Gastroesophageal sphincter (tissue), 3 donors: Measurements from ENCODE around the gene CECR2.

ENCODE experiments used
- POLR2A ChIP-seq, 2 donors: fragments of 450-650 bp; IDR thresholded peaks; one replicate each; pipeline ENCODE4 v1.6.1; 2017; ENCODE audit warnings: antibody characterized with exemption in 2 of 2, mild to moderate bottlenecking in 2 of 2, moderate library complexity in 1 of 2
- TF ChIP-seq, protein P1 (sequence below), 4 experiments: fragments of 200-600 bp in 2 of 4; fragments of 450-650 bp in 2 of 4; sonication (generic) in 1 of 4; IDR thresholded peaks; one replicate each; pipeline ENCODE4 v1.5.1; 2017 to 2019; ENCODE audit warnings: antibody characterized with exemption in 4 of 4, mild to moderate bottlenecking in 2 of 4, moderate library complexity in 2 of 4

DNA sequence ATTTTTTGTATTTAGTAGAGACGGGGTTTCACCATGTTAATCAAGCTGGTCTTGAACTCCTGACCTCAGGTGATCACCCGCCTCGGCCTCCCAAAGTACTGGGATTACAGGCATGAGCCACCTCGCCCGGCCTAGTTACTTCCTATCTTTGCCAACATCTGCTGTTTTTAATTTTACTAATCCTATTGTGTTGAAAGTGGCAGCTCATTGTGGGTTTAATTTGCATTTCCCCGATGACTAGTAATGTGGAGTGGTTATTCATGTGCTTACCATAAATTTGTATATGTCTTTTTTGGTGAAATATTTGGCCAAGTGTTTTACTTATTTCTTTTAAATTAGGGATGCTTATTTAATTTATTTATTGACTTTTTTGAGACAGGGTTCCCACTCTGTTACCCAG, 119.8 kb downstream of the CECR2 start:
- TF ChIP-seq, protein P1, sequence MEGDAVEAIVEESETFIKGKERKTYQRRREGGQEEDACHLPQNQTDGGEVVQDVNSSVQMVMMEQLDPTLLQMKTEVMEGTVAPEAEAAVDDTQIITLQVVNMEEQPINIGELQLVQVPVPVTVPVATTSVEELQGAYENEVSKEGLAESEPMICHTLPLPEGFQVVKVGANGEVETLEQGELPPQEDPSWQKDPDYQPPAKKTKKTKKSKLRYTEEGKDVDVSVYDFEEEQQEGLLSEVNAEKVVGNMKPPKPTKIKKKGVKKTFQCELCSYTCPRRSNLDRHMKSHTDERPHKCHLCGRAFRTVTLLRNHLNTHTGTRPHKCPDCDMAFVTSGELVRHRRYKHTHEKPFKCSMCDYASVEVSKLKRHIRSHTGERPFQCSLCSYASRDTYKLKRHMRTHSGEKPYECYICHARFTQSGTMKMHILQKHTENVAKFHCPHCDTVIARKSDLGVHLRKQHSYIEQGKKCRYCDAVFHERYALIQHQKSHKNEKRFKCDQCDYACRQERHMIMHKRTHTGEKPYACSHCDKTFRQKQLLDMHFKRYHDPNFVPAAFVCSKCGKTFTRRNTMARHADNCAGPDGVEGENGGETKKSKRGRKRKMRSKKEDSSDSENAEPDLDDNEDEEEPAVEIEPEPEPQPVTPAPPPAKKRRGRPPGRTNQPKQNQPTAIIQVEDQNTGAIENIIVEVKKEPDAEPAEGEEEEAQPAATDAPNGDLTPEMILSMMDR (IDR thresholded peaks at IDR 0.05): no peak
- TF ChIP-seq POLR2A (IDR thresholded peaks at IDR 0.05): no peak
